Measurements from ENCODE around the gene REXO1. TPM values are rescaled to one million over a fixed set of nuclear protein-coding genes. Genes with fewer than 3 reads are reported as not detected.

The REXO1 gene
- total and polyA plus RNA-seq, 2 of the 13 experiments (the other 11 are each of a cell fraction or from before 2014, with no cell fraction given), result 5.0 to 11.2 TPM

- TF ChIP-seq ZBTB43 (CRISPR knock-in tag; conservative IDR thresholded peaks at IDR 0.05), result 0 out of 2 replicates have a peak, but pooled peaks have one; percentile 45
- peak; percentile 70 for TF ChIP-seq RARA (CRISPR knock-in tag; IDR thresholded peaks at IDR 0.05)
- peak; percentile 80; the same call in 1 of the 2 replicates for TF ChIP-seq ZNF607 (CRISPR knock-in tag; IDR thresholded peaks at IDR 0.05; ENCODE audit: borderline replicate concordance)
- TF ChIP-seq KMT2B (CRISPR knock-in tag; IDR thresholded peaks at IDR 0.05), result peak; percentile 91
- TF ChIP-seq NRL (CRISPR knock-in tag; IDR thresholded peaks at IDR 0.05; ENCODE audit: borderline replicate concordance), result peak; percentile 72; the same call in 1 of the 2 replicates
- TF ChIP-seq ZNF431 (CRISPR knock-in tag; IDR thresholded peaks at IDR 0.05; ENCODE audit: borderline replicate concordance, low read depth), result no peak
- TF ChIP-seq KDM1A (CRISPR knock-in tag; IDR thresholded peaks at IDR 0.05), result no peak
- TF ChIP-seq ZNF335 (CRISPR knock-in tag; IDR thresholded peaks at IDR 0.05), result 0 out of 2 replicates have a peak, but pooled peaks have one; percentile 46
- peak; percentile 82 for TF ChIP-seq ZHX2 (IDR thresholded peaks at IDR 0.05; ENCODE audit: low read depth)
- TF ChIP-seq ZHX2 (CRISPR knock-in tag; IDR thresholded peaks at IDR 0.05; ENCODE audit: borderline replicate concordance), result no peak
- peak; percentile 35; the same call in 1 of the 2 replicates for TF ChIP-seq ZNF564 (CRISPR knock-in tag; IDR thresholded peaks at IDR 0.05)
- TF ChIP-seq, protein P1, sequence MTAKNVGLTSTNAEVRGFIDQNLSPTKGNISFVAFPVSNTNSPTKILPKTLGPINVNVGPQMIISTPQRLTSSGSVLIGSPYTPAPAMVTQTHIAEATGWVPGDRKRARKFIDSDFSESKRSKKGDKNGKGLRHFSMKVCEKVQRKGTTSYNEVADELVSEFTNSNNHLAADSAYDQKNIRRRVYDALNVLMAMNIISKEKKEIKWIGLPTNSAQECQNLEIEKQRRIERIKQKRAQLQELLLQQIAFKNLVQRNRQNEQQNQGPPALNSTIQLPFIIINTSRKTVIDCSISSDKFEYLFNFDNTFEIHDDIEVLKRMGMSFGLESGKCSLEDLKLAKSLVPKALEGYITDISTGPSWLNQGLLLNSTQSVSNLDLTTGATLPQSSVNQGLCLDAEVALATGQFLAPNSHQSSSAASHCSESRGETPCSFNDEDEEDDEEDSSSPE (CRISPR knock-in tag; IDR thresholded peaks at IDR 0.05), result peak; percentile 96
- peak; percentile 82; the same call in 1 of the 2 replicates for TF ChIP-seq CBFB (CRISPR knock-in tag; IDR thresholded peaks at IDR 0.05)
- peak; percentile 42 for TF ChIP-seq SKI (IDR thresholded peaks at IDR 0.05; ENCODE audit: partially characterized antibody)
Measured at GRCh38 chr19:1875646-1876495, 27.6 kb upstream of the REXO1 start (continued).

Measured in HepG2 (cell line).